Keratinocyte (primary cell): ENCODE measurements around the gene LAMTOR5. TPM values are rescaled to one million over a fixed set of nuclear protein-coding genes. Genes with fewer than 3 reads are reported as not detected.

Experiments used
- DNase-seq: peaks from one replicate; pipeline ENCODE4 v3.0.0-alpha.2; 2011; ENCODE audit warnings: low read depth, missing footprints, low spot score
- FAIRE-seq: peaks from 2 replicates; lab custom pipeline; 2011; peaks lifted over from hg19 to GRCh38; lab: Jason Lieb, UNC
- H2AFZ ChIP-seq: 2 replicates; pipeline ENCODE4 v1.6.0; 2012; ENCODE audit warnings: low read length, control low read depth, inconsistent platforms; ENCODE audit not compliant: control insufficient read depth
- H3K27ac ChIP-seq: 2 replicates; pipeline ENCODE4 v1.5.1; 2011; ENCODE audit warnings: low read length; ENCODE audit not compliant: control insufficient read depth, insufficient read depth
- H3K27me3 ChIP-seq: 3 replicates; pipeline ENCODE4 v1.6.0; 2011; ENCODE audit warnings: low read length; ENCODE audit not compliant: control insufficient read depth, insufficient read depth; ENCODE audit errors: extremely low read depth
- H3K36me3 ChIP-seq, 2 experiments: 2 replicates in 1 of 2; 3 replicates in 1 of 2; pipeline ENCODE4 v1.5.1; 2011; ENCODE audit warnings: low read length in 2 of 2, mild to moderate bottlenecking in 1 of 2; ENCODE audit not compliant: control insufficient read depth in 2 of 2, insufficient read depth in 2 of 2; ENCODE audit errors: extremely low read depth in 1 of 2
- H3K4me1 ChIP-seq: 3 replicates; pipeline ENCODE4 v1.5.1; 2011; ENCODE audit warnings: low read length; ENCODE audit not compliant: control insufficient read depth, insufficient read depth; ENCODE audit errors: extremely low read depth
- H3K4me2 ChIP-seq: 3 replicates; pipeline ENCODE4 v1.6.0; 2011; ENCODE audit warnings: low read depth, low read length; ENCODE audit not compliant: control insufficient read depth, insufficient read depth; ENCODE audit errors: extremely low read depth
- H3K4me3 ChIP-seq, 3 experiments: fragments of 200-600 bp in 1 of 3; sonication (generic) in 1 of 3; 2 replicates in 2 of 3; 3 replicates in 1 of 3; pipeline ENCODE4 v1.5.1; 2011 to 2016; ENCODE audit warnings: low read length in 3 of 3, mild to moderate bottlenecking in 3 of 3, control low read depth in 2 of 3, inconsistent platforms in 1 of 3, low read depth in 1 of 3, mixed read lengths in 1 of 3, mixed run types in 1 of 3, moderate library complexity in 1 of 3; ENCODE audit not compliant: control insufficient read depth in 2 of 3, insufficient read depth in 2 of 3; ENCODE audit errors: extremely low read depth in 1 of 3
- H3K79me2 ChIP-seq: 2 replicates; pipeline ENCODE4 v1.6.0; 2012; ENCODE audit warnings: low read length; ENCODE audit not compliant: control insufficient read depth, insufficient read depth
- H3K9ac ChIP-seq: 3 replicates; pipeline ENCODE4 v1.6.0; 2011; ENCODE audit warnings: low read length; ENCODE audit not compliant: control insufficient read depth, insufficient read depth; ENCODE audit errors: extremely low read depth
- H3K9me1 ChIP-seq: 3 replicates; pipeline ENCODE4 v1.6.0; 2011; ENCODE audit warnings: low read length; ENCODE audit not compliant: control insufficient read depth, insufficient read depth; ENCODE audit errors: extremely low read depth
- H3K9me3 ChIP-seq: 2 replicates; pipeline ENCODE4 v1.5.1; 2012; ENCODE audit warnings: low read depth, low read length; ENCODE audit not compliant: control insufficient read depth
- H4K20me1 ChIP-seq: 3 replicates; pipeline ENCODE4 v1.6.0; 2011; ENCODE audit warnings: low read length; ENCODE audit not compliant: control insufficient read depth, insufficient read depth; ENCODE audit errors: extremely low read depth
- CTCF ChIP-seq, 3 experiments: IDR thresholded peaks in 1 of 3; conservative IDR thresholded peaks in 1 of 3; optimal IDR thresholded peaks in 1 of 3; 2 replicates in 2 of 3; 3 replicates in 1 of 3; pipeline versions ENCODE3 to v1.5.1; 2011; ENCODE audit warnings: low read length in 3 of 3, mild to moderate bottlenecking in 3 of 3, moderate library complexity in 2 of 3, control low read depth in 1 of 3, inconsistent platforms in 1 of 3; ENCODE audit not compliant: insufficient read depth in 2 of 3; ENCODE audit errors: extremely low read depth in 1 of 3
- EZH2 ChIP-seq: IDR thresholded peaks from one replicate; pipeline ENCODE4 v1.6.1; 2012; ENCODE audit warnings: inconsistent platforms, mild to moderate bottlenecking, low read length, moderate library complexity
- dilution Hi-C: fragments of 300-500 bp; cut with MboI; formaldehyde crosslinking; loops from one replicate; pipeline ENCODE4 v1.7.0; 2020; ENCODE audit warnings: low sequenced_read_pairs; ENCODE audit not compliant: extremely low pct_ligation_motif_present
- polyA plus RNA-seq, 5 experiments: library from polyadenylated mRNA; depleted of rRNA in 3 of 5; stranded (reverse) in 3 of 5; stranded (forward) in 1 of 5; unstranded in 1 of 5; fragments of >200 nt; gene quantifications; 1 replicate in 1 of 5; 2 replicates in 3 of 5; 3 replicates in 1 of 5; pipeline versions ENCODE4 v1.2.1 to v1.2.3, GENCODE V29; 2011 to 2012; ENCODE audit warnings: missing spikeins in 2 of 5, low read depth in 1 of 5, low replicate concordance in 1 of 5

The LAMTOR5 gene
- polyA plus RNA-seq, 1 donor (not counting 4 experiments of a cell fraction or from before 2014, with no cell fraction given): 365 TPM

GRCh38 chr1:110424699-110425611 lies 17.5 kb upstream of the LAMTOR5 start:
- Histone ChIP-seq H3K4me3 (no peak overlapping the region), H3K79me2 (no peaks in the 10 kb centered on the region), H3K27ac (no peak overlapping the region), H3K27me3 (no peaks in the 10 kb centered on the region), H3K9ac (no peak overlapping the region), H3K9me1 (no peaks in the 10 kb centered on the region), H3K36me3 (no peaks in the 10 kb centered on the region), H3K4me2 (no peak overlapping the region), H2AFZ (no peak overlapping the region), H4K20me1 (no peaks in the 10 kb centered on the region), H3K9me3 (no peaks in the 10 kb centered on the region), H3K4me1 (no peaks in the 10 kb centered on the region)
- DNase-seq: no peak
- TF ChIP-seq EZH2: no peak
- no peak for TF ChIP-seq CTCF (optimal IDR thresholded peaks at IDR 0.05 in 1 of 3, IDR thresholded peaks at IDR 0.05 in 1 of 3, conservative IDR thresholded peaks at IDR 0.05 in 1 of 3; ENCODE audit: extremely low read depth in 1 of 3, insufficient read depth in 2 of 3, low read length in 3 of 3)
- FAIRE-seq: no peak
- dilution Hi-C loops: no loop called here

- H3K27ac ChIP-seq: no peak overlapping the region
- no peaks in the 10 kb centered on the region for H3K79me2 ChIP-seq
- no peaks in the 10 kb centered on the region for H3K36me3 ChIP-seq
- no peak for TF ChIP-seq EZH2
- TF ChIP-seq CTCF (optimal IDR thresholded peaks at IDR 0.05 in 1 of 3, IDR thresholded peaks at IDR 0.05 in 1 of 3, conservative IDR thresholded peaks at IDR 0.05 in 1 of 3; ENCODE audit: extremely low read depth in 1 of 3, insufficient read depth in 2 of 3, low read length in 3 of 3): no peak
- no peak overlapping the region for H3K9ac ChIP-seq
- H4K20me1 ChIP-seq: no peaks in the 10 kb centered on the region
- DNase-seq: no peak
- no peaks in the 10 kb centered on the region for H3K9me1 ChIP-seq
- H3K27me3 ChIP-seq: no peaks in the 10 kb centered on the region
- FAIRE-seq: no peak
- H3K4me3 ChIP-seq: no peak overlapping the region
- dilution Hi-C loops: no loop called here
- no peaks in the 10 kb centered on the region for H3K9me3 ChIP-seq
- H3K4me1 ChIP-seq: no peaks in the 10 kb centered on the region
- no peak overlapping the region for H2AFZ ChIP-seq
- no peak overlapping the region for H3K4me2 ChIP-seq
Observed at GRCh38 chr1:110420874-110421793, 13.6 kb upstream of the LAMTOR5 start.
